ENCODE measurements around the gene RAB35.

DNA sequence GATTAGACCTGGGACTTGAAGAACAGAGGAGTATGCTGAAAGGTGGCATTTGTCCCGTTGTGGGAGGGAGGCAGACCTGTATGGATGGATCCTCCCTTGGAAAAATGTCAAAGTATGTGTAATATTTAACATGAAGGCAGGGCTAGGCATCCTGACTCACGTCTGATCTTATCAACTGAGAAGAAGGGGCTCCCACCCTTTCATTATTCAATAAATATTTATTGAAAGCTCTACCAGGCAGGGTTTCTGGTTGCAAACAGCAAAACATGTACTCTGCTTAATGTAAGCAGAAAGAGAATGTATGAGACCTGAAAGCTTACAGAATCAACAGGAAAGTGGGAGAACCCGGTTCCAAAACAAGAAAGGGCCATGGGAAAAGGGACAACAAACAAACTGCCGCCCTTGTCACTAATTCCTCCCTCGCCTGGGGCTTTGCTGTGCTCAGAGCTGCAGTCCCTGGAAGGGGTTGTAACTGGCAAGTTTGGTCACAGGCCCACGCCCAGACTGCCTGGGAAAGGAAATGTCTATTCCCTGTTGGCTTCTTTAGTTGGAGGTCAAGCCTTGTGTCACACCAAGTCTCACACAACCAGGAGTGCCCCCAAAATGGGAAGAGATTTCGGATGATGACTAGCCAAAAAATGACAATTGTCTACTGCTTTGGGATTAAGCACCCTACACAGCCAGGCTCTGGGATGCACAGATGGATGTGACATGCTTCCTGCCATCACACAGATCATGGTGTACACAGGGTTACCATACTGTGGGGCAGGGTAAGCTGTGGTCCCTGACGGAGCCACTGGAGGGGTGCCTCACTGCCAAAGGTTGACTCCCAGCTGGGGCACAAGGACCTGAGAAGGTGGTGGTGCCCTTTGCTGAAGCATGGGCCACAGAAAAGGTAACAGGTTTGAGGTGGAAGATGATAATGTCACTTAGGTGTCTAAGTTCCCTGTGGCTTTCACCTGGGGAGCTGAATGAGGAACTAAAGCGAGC lies 36.8 kb downstream of the RAB35 start:
- TF ChIP-seq YY1 (IDR thresholded peaks at IDR 0.05; ENCODE audit: insufficient read depth, insufficient read length) (no peak), SUZ12 (IDR thresholded peaks at IDR 0.05; ENCODE audit: extremely low read depth, insufficient read depth, insufficient read length) (no peak), ZNF274 (IDR thresholded peaks at IDR 0.05; ENCODE audit: low read depth, low read length) (no peak)
